HG03342 (cell line): ENCODE measurements around the gene SNCG.

ENCODE experiments used
- ATAC-seq: cut with Tn5 transposase; IDR thresholded peaks from one replicate; pipeline ENCODE4 v1.9.1; 2021; ENCODE audit warnings: mild to moderate bottlenecking, moderate library complexity; ENCODE audit not compliant: unreplicated experiment

Gene SNCG

DNA sequence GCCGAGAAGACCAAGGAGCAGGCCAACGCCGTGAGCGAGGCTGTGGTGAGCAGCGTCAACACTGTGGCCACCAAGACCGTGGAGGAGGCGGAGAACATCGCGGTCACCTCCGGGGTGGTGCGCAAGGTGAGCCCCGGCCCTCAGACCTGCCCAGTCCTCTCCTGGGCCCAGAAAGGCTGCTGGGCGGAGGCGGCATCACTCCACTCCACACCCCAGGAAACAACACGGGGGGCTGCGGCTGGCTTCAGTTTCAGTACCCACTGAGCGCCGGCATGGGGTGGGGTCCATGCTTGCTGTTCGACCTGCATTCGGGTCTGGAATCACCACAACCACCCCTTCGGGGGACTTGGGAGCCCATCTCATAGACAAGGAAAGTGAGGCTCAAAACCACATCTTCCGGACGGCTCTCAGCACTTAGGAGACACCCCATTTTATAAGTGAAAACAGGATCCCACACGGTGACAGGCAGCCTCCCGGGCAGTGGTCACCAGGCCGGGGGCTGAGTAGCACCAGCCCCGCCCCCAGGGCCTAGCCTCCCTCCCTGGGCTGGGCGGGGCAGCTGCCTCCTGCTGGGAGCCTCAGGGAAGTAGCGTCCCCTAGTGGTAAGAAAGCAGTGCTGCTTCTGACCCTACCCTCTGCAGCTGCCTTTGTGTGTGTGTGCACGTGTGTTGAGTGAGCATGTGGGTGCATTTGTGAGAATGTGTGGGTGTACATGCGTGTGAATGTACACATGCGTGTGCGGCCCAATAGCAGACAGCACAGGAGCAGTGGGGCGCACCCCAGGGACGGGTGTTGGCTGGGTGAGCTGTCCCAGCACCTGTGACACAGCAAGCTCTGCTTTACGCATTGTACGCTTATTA, 1.8 kb downstream of the SNCG start:
- peak; percentile 66 for ATAC-seq

DNA sequence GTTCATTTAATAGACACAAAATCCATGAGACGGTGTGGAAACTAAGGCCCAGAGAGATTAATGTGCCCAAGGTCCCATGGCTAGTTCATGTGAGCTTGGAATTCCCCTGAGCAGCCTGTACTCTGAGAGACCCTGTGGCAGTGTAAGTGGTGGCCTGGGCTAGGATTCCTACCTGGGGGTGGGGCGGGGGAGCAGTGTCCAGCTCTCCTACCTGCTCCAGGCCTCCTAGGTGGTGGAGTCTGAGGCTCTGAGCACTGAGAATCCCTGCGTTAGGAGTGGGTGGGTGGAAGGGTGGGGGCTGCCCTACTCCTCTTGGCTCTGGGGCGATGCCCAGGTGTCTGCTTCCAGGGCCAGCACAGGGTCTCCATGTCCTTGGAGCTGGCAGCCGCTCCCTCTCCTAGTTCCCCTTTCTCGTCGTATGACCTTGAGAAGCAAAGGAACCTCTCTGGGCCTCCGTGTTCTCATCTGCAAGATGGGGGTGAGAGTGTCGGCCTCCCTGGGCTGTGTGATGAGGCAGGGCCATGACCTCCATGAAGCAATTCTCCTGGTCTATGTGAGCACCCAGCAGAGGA, 2.5 kb downstream of the SNCG start:
- ATAC-seq = no peak

DNA sequence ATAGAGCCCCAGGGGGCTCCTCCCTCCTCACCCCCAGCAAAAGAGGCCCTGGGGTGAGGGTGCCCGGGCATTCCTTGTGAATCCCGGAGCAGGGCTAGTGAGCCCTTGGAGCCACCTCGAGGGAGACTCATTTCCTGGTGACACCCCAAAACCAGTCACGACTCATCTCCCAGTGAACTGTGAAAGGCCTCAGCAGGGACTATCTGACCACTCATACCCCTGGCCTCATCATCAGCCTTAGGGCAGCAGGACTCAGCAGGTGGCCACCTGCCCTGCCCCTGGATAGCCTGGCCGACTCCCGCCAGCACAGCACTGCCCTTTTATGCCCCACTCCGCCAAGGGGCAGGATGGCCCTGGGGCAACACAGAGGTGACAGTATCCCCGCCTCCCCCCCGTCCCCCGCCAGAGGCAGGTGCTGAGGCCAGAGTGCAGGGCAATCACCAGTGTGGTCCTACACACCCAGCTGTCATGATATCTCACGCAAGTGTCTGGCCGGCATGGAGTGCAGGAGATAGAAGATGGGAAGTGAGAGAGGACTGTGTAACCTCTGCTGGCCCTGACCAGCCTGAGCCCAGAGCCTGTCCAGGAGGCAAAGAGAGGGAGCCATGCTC, 3.2 kb downstream of the SNCG start:
- ATAC-seq = no peak

- ATAC-seq = no peak
Measured at GRCh38 chr10:86962136-86962980, 4.0 kb downstream of the SNCG start.

DNA sequence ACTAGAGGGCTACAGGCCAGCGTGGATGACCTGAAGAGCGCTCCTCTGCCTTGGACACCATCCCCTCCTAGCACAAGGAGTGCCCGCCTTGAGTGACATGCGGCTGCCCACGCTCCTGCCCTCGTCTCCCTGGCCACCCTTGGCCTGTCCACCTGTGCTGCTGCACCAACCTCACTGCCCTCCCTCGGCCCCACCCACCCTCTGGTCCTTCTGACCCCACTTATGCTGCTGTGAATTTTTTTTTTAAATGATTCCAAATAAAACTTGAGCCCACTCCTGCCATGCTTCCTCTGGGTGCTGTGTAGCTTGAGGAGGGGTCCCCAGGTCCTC, 4.5 kb downstream of the SNCG start:
- no peak for ATAC-seq

- no peak for ATAC-seq
Measured at GRCh38 chr10:86963341-86963919, 5.0 kb downstream of the SNCG start.

- ATAC-seq = no peak
Measured at GRCh38 chr10:86964061-86964846, 5.9 kb downstream of the SNCG start.

- ATAC-seq = no peak
Measured at GRCh38 chr10:86964847-86965190, 6.4 kb downstream of the SNCG start.

DNA sequence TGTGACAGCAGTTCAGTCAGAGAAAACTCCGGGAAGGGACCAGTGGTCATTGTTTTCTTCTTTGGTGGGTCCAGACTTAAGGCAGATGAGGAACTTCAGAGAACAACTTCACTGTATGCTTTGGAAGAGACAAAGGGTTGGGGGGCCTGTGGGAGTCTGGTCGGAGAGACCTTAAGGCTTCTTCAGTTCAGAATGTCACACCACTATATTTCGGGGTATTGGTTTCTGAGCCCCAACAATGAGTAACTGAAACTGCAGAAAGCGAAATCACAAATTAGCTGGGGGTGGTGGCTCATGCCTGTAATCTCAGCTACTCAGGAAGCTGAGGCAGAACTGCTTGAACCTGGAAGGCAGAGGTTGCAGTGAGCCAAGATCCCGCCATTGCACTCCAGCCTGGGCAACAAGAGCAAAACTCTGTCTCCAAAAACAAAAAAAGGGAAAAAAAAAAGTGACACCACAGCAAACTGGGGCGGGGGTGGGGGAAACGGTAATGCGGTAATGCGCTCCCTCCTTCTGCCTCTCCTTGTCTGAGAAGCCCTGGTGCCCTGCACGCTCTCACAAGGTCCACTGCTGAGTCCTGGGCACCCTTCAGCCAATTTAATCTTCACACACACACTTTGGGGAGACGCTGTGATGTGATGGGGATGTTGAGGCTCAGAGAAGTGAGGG, 7.7 kb downstream of the SNCG start:
- no peak for ATAC-seq

DNA sequence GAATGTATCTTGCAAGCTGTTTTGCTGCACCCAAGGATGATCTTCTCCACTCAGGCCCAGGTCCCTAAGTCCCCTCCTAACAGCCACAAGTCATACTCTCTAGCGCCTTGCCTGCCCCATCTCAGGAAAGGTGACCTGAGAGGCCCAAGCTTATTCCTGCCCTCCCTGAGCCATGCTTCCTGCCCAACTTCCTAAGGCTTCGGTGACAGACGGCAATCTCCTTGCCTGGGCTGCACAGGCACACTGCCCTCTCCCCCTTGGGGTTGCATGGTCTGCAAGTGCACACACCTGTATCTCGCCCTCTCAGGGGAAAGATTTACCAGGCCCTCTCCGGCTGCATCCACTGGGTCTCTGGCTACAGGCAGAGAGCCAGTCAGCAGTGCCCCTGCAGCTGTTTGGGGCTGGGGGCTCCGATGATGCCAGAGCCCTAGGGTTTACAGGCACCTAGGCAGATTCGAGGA, 9.1 kb downstream of the SNCG start:
- no peak for ATAC-seq

- ATAC-seq = no peak
Measured at GRCh38 chr10:86968271-86968993, 10.0 kb downstream of the SNCG start, which contains the start of gene ADIRF. Gene ADIRF, plus strand, starts transcription at chr10:86968482. Its CDS starts 63 bp downstream, at chr10:86968545.

DNA sequence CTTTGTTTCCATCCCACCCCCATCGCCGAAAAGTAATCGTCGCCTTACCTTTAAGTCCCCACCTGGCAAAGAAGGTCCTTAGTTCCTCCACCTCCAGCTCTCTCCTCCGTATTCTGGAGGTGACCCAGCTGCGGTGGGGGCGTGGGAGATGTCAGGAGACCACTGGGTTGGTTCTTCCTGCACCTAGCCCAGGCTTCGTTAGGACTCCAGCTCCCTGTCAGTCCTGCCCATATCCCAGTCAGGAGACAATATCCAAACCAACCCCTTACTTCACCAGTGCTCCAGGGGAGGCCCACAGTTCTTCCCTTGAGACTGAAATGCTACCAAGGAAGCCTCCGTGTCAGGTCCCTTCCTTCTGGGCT, 10.6 kb downstream of the SNCG start:
- ATAC-seq = no peak

DNA sequence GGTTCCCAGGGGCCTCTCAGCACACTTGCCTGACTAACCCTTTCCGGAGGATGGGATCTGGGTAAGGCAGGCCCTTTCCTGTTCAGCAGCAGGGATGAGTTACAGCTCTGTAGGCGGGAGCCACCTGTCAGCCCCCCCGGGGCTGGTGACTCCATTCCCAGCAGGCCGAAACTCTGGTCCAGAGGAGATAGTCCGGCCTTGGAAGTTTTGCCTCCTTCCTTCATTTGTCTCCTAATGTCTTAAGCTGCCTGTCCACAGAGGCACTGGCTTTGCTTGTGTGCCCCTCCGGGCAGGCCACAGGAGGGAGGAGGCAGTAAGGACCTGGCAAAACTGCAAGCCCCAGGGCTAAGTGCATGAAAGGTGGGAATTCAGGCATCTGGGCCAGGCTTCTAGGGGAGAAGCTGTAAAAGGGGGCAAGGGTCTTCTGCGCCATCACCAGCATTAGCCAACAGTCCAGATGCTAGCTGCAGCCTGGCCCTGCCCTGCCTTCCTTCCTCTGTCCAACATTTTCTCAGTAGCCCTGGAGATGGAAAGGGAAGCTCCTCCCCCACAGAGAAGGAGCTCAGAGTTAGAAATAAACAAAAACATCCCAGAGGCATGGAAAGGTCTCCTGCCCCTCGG, 11.1 kb downstream of the SNCG start:
- no peak for ATAC-seq

- ATAC-seq = no peak
Measured at GRCh38 chr10:86970162-86970981, 12.0 kb downstream of the SNCG start.

- ATAC-seq = no peak
Measured at GRCh38 chr10:86970982-86971231, 12.5 kb downstream of the SNCG start.

DNA sequence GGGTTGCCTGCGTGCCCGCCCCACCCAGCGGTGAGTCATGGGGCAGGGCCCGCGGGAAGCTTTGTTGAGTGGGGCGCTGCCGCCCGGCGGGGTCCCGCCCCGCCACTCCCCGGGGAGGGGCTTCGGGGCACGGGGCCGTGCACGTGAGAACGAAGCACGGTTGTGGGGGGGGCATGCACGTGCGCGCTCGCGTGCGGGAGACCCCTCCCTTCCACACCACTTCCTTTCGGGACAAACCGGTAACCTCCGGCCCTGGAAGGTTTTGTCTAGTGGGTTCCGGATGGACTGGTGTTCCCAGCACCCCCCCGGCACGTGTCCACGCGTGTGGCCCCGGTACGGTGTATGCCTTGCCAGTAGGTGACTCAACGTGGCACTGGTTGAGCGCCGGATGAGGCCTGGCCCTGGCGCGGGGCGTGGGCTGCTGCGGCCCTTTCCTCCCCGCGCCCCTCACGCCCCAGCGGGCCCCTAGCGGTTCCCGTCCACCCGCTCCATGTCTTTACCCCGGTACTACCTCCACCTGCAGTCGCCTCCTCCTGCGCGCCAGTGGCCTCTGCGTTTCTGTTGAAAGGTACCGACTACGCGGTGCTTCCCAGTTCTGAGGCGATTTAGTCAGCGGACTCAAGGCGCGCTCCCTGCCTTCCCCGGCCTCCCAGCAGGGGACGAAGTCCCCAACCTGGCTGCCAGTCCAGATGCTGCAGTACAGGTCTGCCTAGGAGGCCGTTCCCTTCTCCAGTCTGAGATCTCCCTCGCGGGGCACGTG, 13.0 kb downstream of the SNCG start:
- ATAC-seq = peak; percentile 67
